IMR-90 (cell line): ENCODE data around the gene KLHL40. TPM values are rescaled to one million over a fixed set of nuclear protein-coding genes. Genes with fewer than 3 reads are reported as not detected.

Source experiments
- ATAC-seq: fragments of 200-7000 bp; cut with Tn5 transposase; 2 replicates; pipeline ENCODE4 v1.9.1; 2020; ENCODE audit warnings: low read depth, mild to moderate bottlenecking, moderate library complexity
- BruUV-seq: library from RNA; stranded (reverse); fragments of 400-500 nt; replicated peaks from 2 replicates; lab custom pipeline; 2021; lab: Mats Ljungman, UMichigan
- CTCF ChIA-PET: fragments of 300-600 bp; formaldehyde crosslinking; extraction: SDS; loops from one replicate; lab custom pipeline; 2021; ENCODE audit warnings: antibody characterized with exemption; lab: Yijun Ruan, JAX
- POLR2A ChIA-PET: fragments of 300-600 bp; sonication (Branson Sonifier 250); formaldehyde crosslinking; loops from one replicate; lab custom pipeline; 2022; ENCODE audit warnings: antibody characterized with exemption; ENCODE audit not compliant: unreplicated experiment; lab: Charles Lee
- DNase-seq: peaks from one replicate; pipeline ENCODE4 v3.0.0; 2013
- H2AFZ ChIP-seq: replicated peaks from 2 replicates; pipeline ENCODE3; 2013; ENCODE audit warnings: low read length, mild to moderate bottlenecking; ENCODE audit not compliant: poor library complexity
- H2AK5ac ChIP-seq: 2 replicates; pipeline ENCODE4 v1.6.1; 2013; ENCODE audit warnings: low read depth, low read length, inconsistent platforms
- H2AK9ac ChIP-seq: replicated peaks from 2 replicates; pipeline ENCODE3; 2013; ENCODE audit warnings: mild to moderate bottlenecking, low read depth, low read length, moderate library complexity; ENCODE audit not compliant: poor library complexity
- H2BK120ac ChIP-seq: 2 replicates; pipeline ENCODE4 v1.6.1; 2013; ENCODE audit warnings: low read depth, low read length, inconsistent platforms
- H2BK15ac ChIP-seq: 3 replicates; pipeline ENCODE4 v1.6.1; 2013; ENCODE audit warnings: low read depth, low read length, inconsistent platforms
- H2BK20ac ChIP-seq: 2 replicates; pipeline ENCODE4 v1.6.1; 2013; ENCODE audit warnings: low read depth, mild to moderate bottlenecking, inconsistent platforms, low read length, moderate library complexity
- H2BK5ac ChIP-seq: 2 replicates; pipeline ENCODE4 v1.6.1; 2013; ENCODE audit warnings: mild to moderate bottlenecking, low read depth, low read length, inconsistent platforms; ENCODE audit not compliant: poor library complexity, severe bottlenecking
- H3K14ac ChIP-seq: replicated peaks from 2 replicates; pipeline ENCODE4 v1.6.1; 2013; ENCODE audit warnings: low read depth, low read length, inconsistent platforms
- H3K18ac ChIP-seq: 2 replicates; pipeline ENCODE4 v1.6.1; 2013; ENCODE audit warnings: low read depth, low read length, control low read depth
- H3K23ac ChIP-seq: 2 replicates; pipeline ENCODE4 v1.6.1; 2013; ENCODE audit warnings: low read depth, low read length, inconsistent platforms
- H3K27ac ChIP-seq: 2 replicates; pipeline ENCODE4 v1.5.1; 2013; ENCODE audit warnings: mild to moderate bottlenecking, control low read depth, low read length; ENCODE audit not compliant: insufficient read depth
- H3K27me3 ChIP-seq: 2 replicates; pipeline ENCODE4 v1.6.1; 2013; ENCODE audit warnings: low read length; ENCODE audit not compliant: control insufficient read depth, insufficient read depth
- H3K36me3 ChIP-seq: 2 replicates; pipeline ENCODE4 v1.6.1; 2013; ENCODE audit warnings: low read length, mixed read lengths; ENCODE audit not compliant: control insufficient read depth, insufficient read depth
- H3K4ac ChIP-seq: 2 replicates; pipeline ENCODE4 v1.6.1; 2013; ENCODE audit warnings: low read depth, low read length, inconsistent platforms
- H3K4me1 ChIP-seq: 2 replicates; pipeline ENCODE4 v1.6.1; 2013; ENCODE audit warnings: low read length, mixed read lengths; ENCODE audit not compliant: control insufficient read depth, insufficient read depth
- H3K4me2 ChIP-seq: 2 replicates; pipeline ENCODE4 v1.6.1; 2013; ENCODE audit warnings: low read depth, mild to moderate bottlenecking, control low read depth, low read length, moderate library complexity
- H3K4me3 ChIP-seq: 2 replicates; pipeline ENCODE4 v1.5.1; 2013; ENCODE audit warnings: low read depth, mild to moderate bottlenecking, control low read depth, low read length, moderate library complexity; ENCODE audit not compliant: insufficient read depth
- H3K56ac ChIP-seq: 2 replicates; pipeline ENCODE4 v1.6.1; 2013; ENCODE audit warnings: low read length, inconsistent platforms; ENCODE audit not compliant: insufficient read depth; ENCODE audit errors: extremely low read depth
- H3K79me1 ChIP-seq, 2 experiments: 2 replicates each; pipeline ENCODE4 v1.6.1; 2013; ENCODE audit warnings: low read length in 2 of 2, inconsistent platforms in 1 of 2, low read depth in 1 of 2
- H3K9ac ChIP-seq: 2 replicates; pipeline ENCODE4 v1.6.1; 2013; ENCODE audit warnings: low read depth, low read length, control low read depth
- H3K9me1 ChIP-seq: 2 replicates; pipeline ENCODE4 v1.6.1; 2013; ENCODE audit warnings: low read length, inconsistent platforms; ENCODE audit not compliant: insufficient read depth
- H3K9me3 ChIP-seq: 2 replicates; pipeline ENCODE4 v1.6.1; 2013; ENCODE audit warnings: low read length; ENCODE audit not compliant: control insufficient read depth, insufficient read depth
- H4K20me1 ChIP-seq: 2 replicates; pipeline ENCODE4 v1.6.1; 2013; ENCODE audit warnings: low read length, inconsistent platforms; ENCODE audit not compliant: insufficient read depth
- H4K5ac ChIP-seq: 2 replicates; pipeline ENCODE4 v1.6.1; 2013; ENCODE audit warnings: mild to moderate bottlenecking, low read depth, low read length, control low read depth
- H4K8ac ChIP-seq, 2 experiments: 2 replicates each; pipeline ENCODE4 v1.6.1; 2013; ENCODE audit warnings: low read depth in 2 of 2, low read length in 2 of 2, control low read depth in 1 of 2, inconsistent platforms in 1 of 2
- H4K91ac ChIP-seq: 2 replicates; pipeline ENCODE4 v1.6.1; 2013; ENCODE audit warnings: low read depth, low read length, inconsistent platforms; ENCODE audit not compliant: insufficient read depth
- BHLHE40 ChIP-seq: fragments of 150-350 bp; IDR thresholded peaks from 2 replicates; pipeline ENCODE4 v1.6.1; 2016; ENCODE audit warnings: mild to moderate bottlenecking, low read depth, low read length
- MAFK ChIP-seq: IDR thresholded peaks from 2 replicates; pipeline ENCODE4 v1.6.1; 2012; ENCODE audit warnings: low read depth, low read length, improper control_type of control experiment
- MAZ ChIP-seq: IDR thresholded peaks from 2 replicates; pipeline ENCODE4 v1.6.1; 2012; ENCODE audit warnings: low read depth, mild to moderate bottlenecking, low read length, improper control_type of control experiment, moderate library complexity, borderline replicate concordance
- MXI1 ChIP-seq: IDR thresholded peaks from 2 replicates; pipeline ENCODE4 v1.6.1; 2012; ENCODE audit warnings: low read depth, mild to moderate bottlenecking, low read length, moderate library complexity, borderline replicate concordance
- POLR2A ChIP-seq: IDR thresholded peaks from 2 replicates; pipeline ENCODE4 v1.6.1; 2012; ENCODE audit warnings: mild to moderate bottlenecking, low read depth, low read length
- RAD21 ChIP-seq: IDR thresholded peaks from 2 replicates; pipeline ENCODE4 v1.6.1; 2012; ENCODE audit warnings: low read length, improper control_type of control experiment
- RCOR1 ChIP-seq: IDR thresholded peaks from 2 replicates; pipeline ENCODE4 v1.6.1; 2012; ENCODE audit warnings: mild to moderate bottlenecking, low read length, improper control_type of control experiment; ENCODE audit not compliant: insufficient replicate concordance
- WGBS, 2 experiments: methylation state at CpG; one replicate each; pipeline versions ENCODE4 v1.1.5 to v1.1.7; 2013; ENCODE audit warnings: missing lambda C conversion rate in 2 of 2; ENCODE audit not compliant: insufficient read length in 1 of 2; ENCODE audit errors: extremely low coverage in 2 of 2; 5-methylcytosine and 5-hydroxymethylcytosine counted together
- dilution Hi-C: fragments of 300-500 bp; cut with HindIII; formaldehyde crosslinking; loops from one replicate; pipeline ENCODE4 v1.14.3; 2018; ENCODE audit warnings: low sequenced_read_pairs; ENCODE audit not compliant: unreplicated experiment
- in situ Hi-C: fragments of 300-500 bp; cut with MboI; formaldehyde crosslinking; loops from 3 replicates; pipeline ENCODE4 v1.14.3; 2019; ENCODE audit warnings: low sequenced_read_pairs, inconsistent platforms, mixed read lengths
- intact Hi-C: fragments of 100-400 bp; cut with micrococcal nuclease; formaldehyde crosslinking; loops from 2 replicates; pipeline ENCODE4 v1.10.0; 2022
- polyA plus RNA-seq, 3 experiments: library from polyadenylated mRNA; depleted of rRNA; stranded (reverse); fragments of >200 nt; gene quantifications; 2 replicates each; pipeline ENCODE4 v1.2.3, GENCODE V29; 2012; ENCODE audit warnings: low replicate concordance in 1 of 3
- total RNA-seq: library from RNA; depleted of rRNA; stranded (reverse); fragments of >200 nt; gene quantifications from 2 replicates; pipeline ENCODE4 v1.2.3, GENCODE V29; 2012
- TF ChIP-seq, protein P1 (sequence below): fragments of 150-350 bp; IDR thresholded peaks from 2 replicates; pipeline ENCODE4 v1.6.1; 2017; ENCODE audit warnings: mild to moderate bottlenecking, antibody characterized with exemption, low read length, low read depth
- TF ChIP-seq, protein P2 (sequence below): conservative IDR thresholded peaks from 2 replicates; pipeline ENCODE4 v1.5.1; 2012; ENCODE audit warnings: mild to moderate bottlenecking, low read depth, low read length, improper control_type of control experiment
- TF ChIP-seq, protein P3 (sequence below): fragments of 150-350 bp; IDR thresholded peaks from 2 replicates; pipeline ENCODE4 v1.6.1; 2016; ENCODE audit warnings: low read depth, mild to moderate bottlenecking, low read length, moderate library complexity, borderline replicate concordance

Gene KLHL40
- total and polyA plus RNA-seq, 2 of the 4 experiments (the other 2 are of a cell fraction) = not detected

DNA sequence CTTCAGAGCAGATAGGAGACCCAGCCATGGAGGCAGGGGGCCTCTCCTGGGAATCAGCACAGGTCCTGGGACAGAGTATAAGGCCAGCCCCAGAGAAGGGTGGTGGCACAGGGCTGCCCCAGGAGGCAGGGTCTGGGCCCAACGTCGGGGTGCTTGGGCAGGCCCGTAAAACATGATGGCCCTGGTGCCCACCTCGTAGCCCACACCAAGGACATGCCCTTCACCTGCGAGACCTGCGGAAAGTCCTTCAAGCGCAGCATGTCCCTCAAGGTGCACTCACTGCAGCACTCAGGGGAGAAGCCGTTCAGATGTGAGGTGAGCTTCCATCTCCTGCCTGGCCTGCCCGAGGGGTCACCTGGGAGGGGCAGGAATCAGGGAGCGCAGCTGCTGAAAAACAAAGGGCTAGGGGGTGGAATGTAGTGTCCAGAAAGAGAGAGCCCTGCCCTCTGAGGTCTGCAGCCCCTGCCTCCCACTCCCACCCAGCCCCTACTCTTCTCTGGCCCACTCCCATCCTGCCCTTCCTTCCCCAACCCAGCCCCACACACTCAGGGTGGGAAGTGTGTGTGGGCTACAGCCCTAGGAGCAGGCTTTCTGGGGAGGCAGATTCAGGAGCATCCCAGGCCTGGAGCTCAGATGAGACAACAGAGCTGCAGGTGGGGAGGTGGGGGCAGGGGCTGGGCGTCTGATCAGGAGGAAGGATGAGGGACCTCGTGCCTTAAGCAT is 22.4 kb upstream of the KLHL40 start:
- Histone ChIP-seq H3K4me2 (no peak overlapping the region), H4K5ac (no peak overlapping the region), H3K9ac (no peak overlapping the region), H2BK120ac (no peak overlapping the region), H3K27me3 (no peaks in the 10 kb centered on the region), H4K8ac (no peak overlapping the region), H2BK5ac (no peak overlapping the region), H2AK9ac (no peak overlapping the region), H3K18ac (no peak overlapping the region), H2AFZ (no peak overlapping the region), H3K79me1 (peaks cover 0 to 18% of the 10 kb centered on the region in 2 experiments; a peak in 2 of 4 replicates), H3K9me3 (no peaks in the 10 kb centered on the region), H4K91ac (no peak overlapping the region), H3K27ac (no peak overlapping the region), H2AK5ac (no peak overlapping the region), H3K36me3 (peaks cover 21% of the 10 kb centered on the region; the same call in 1 of the 2 replicates), H3K4me1 (peaks cover 6% of the 10 kb centered on the region; the same call in 1 of the 2 replicates), H3K56ac (no peak overlapping the region), H3K23ac (no peak overlapping the region), H3K4me3 (no peak overlapping the region), H3K9me1 (peaks cover 14% of the 10 kb centered on the region), H3K14ac (no peak overlapping the region), H3K4ac (no peak overlapping the region), H4K20me1 (peaks cover 18% of the 10 kb centered on the region), H2BK20ac (no peak overlapping the region), H2BK15ac (no peak overlapping the region)
- in situ Hi-C loops = no loop called here
- no TSS peak for BruUV-seq
- DNase-seq (no peak), ATAC-seq (no peak)
- TF ChIP-seq, protein P1, sequence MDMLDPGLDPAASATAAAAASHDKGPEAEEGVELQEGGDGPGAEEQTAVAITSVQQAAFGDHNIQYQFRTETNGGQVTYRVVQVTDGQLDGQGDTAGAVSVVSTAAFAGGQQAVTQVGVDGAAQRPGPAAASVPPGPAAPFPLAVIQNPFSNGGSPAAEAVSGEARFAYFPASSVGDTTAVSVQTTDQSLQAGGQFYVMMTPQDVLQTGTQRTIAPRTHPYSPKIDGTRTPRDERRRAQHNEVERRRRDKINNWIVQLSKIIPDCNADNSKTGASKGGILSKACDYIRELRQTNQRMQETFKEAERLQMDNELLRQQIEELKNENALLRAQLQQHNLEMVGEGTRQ = no peak
- TF ChIP-seq, protein P2, sequence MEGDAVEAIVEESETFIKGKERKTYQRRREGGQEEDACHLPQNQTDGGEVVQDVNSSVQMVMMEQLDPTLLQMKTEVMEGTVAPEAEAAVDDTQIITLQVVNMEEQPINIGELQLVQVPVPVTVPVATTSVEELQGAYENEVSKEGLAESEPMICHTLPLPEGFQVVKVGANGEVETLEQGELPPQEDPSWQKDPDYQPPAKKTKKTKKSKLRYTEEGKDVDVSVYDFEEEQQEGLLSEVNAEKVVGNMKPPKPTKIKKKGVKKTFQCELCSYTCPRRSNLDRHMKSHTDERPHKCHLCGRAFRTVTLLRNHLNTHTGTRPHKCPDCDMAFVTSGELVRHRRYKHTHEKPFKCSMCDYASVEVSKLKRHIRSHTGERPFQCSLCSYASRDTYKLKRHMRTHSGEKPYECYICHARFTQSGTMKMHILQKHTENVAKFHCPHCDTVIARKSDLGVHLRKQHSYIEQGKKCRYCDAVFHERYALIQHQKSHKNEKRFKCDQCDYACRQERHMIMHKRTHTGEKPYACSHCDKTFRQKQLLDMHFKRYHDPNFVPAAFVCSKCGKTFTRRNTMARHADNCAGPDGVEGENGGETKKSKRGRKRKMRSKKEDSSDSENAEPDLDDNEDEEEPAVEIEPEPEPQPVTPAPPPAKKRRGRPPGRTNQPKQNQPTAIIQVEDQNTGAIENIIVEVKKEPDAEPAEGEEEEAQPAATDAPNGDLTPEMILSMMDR = no peak
- no peak for TF ChIP-seq RCOR1
- TF ChIP-seq, protein P3, sequence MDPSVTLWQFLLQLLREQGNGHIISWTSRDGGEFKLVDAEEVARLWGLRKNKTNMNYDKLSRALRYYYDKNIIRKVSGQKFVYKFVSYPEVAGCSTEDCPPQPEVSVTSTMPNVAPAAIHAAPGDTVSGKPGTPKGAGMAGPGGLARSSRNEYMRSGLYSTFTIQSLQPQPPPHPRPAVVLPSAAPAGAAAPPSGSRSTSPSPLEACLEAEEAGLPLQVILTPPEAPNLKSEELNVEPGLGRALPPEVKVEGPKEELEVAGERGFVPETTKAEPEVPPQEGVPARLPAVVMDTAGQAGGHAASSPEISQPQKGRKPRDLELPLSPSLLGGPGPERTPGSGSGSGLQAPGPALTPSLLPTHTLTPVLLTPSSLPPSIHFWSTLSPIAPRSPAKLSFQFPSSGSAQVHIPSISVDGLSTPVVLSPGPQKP = no peak
- TF ChIP-seq MAZ = no peak
- TF ChIP-seq POLR2A = no peak
- no peak for TF ChIP-seq MXI1
- no peak for TF ChIP-seq MAFK
- TF ChIP-seq RAD21 = no peak
- TF ChIP-seq BHLHE40 = no peak
- POLR2A ChIA-PET = no interaction called here
- CTCF ChIA-PET = no interaction called here
- dilution Hi-C loops = no loop called here
- 93% methylated on average over 7 of the region's 12 CpGs; no CpG with 5 or more reads in 1 of the 2 experiments for WGBS, 2 experiments
- intact Hi-C loops = no loop called here
